ENCODE results near the gene DBET. TPM values are rescaled to one million over a fixed set of nuclear protein-coding genes. Genes with fewer than 3 reads are reported as not detected.
"Not testable (repeated sequence)": the region's sequence is repeated elsewhere in the genome, so short reads cannot be mapped to it uniquely, and the experiment has no call there.

Gene DBET
- total RNA-seq, 1 donor from 2014 or later, result not detected

- H3K27me3 ChIP-seq (ENCODE audit: control insufficient read depth, insufficient read depth, low read length); DNase-seq (ENCODE audit: low read depth); H3K36me3 ChIP-seq (ENCODE audit: control insufficient read depth, insufficient read depth, low read length); H3K4me3 ChIP-seq (ENCODE audit: low read depth, low read length): not testable (repeated sequence)
Measured at GRCh38 chr4:190040873-190041272, 23.4 kb upstream of the DBET start.

- DNase-seq (ENCODE audit: low read depth); H3K36me3 ChIP-seq (ENCODE audit: control insufficient read depth, insufficient read depth, low read length); H3K4me3 ChIP-seq (ENCODE audit: low read depth, low read length); H3K27me3 ChIP-seq (ENCODE audit: control insufficient read depth, insufficient read depth, low read length): not testable (repeated sequence)
Measured at GRCh38 chr4:190047627-190048026, 16.7 kb upstream of the DBET start.

GRCh38 chr4:190049378-190050239, 14.7 kb upstream of the DBET start:
- not testable (repeated sequence) for DNase-seq (ENCODE audit: low read depth); H3K4me3 ChIP-seq (ENCODE audit: low read depth, low read length); H3K36me3 ChIP-seq (ENCODE audit: control insufficient read depth, insufficient read depth, low read length); H3K27me3 ChIP-seq (ENCODE audit: control insufficient read depth, insufficient read depth, low read length)

- not testable (repeated sequence) for H3K4me3 ChIP-seq (ENCODE audit: low read depth, low read length); DNase-seq (ENCODE audit: low read depth); H3K36me3 ChIP-seq (ENCODE audit: control insufficient read depth, insufficient read depth, low read length); H3K27me3 ChIP-seq (ENCODE audit: control insufficient read depth, insufficient read depth, low read length)
Measured at GRCh38 chr4:190058997-190059396, 5.3 kb upstream of the DBET start.

- H3K27me3 ChIP-seq (ENCODE audit: control insufficient read depth, insufficient read depth, low read length); DNase-seq (ENCODE audit: low read depth); H3K36me3 ChIP-seq (ENCODE audit: control insufficient read depth, insufficient read depth, low read length); H3K4me3 ChIP-seq (ENCODE audit: low read depth, low read length): not testable (repeated sequence)
Measured at GRCh38 chr4:190064805-190065204, 503 bp downstream of the DBET start.

GRCh38 chr4:190068351-190068750, 4.0 kb downstream of the DBET start:
- H3K36me3 ChIP-seq (ENCODE audit: control insufficient read depth, insufficient read depth, low read length); H3K27me3 ChIP-seq (ENCODE audit: control insufficient read depth, insufficient read depth, low read length); DNase-seq (ENCODE audit: low read depth); H3K4me3 ChIP-seq (ENCODE audit: low read depth, low read length): not testable (repeated sequence)

- not testable (repeated sequence) for H3K4me3 ChIP-seq (ENCODE audit: low read depth, low read length); H3K27me3 ChIP-seq (ENCODE audit: control insufficient read depth, insufficient read depth, low read length); H3K36me3 ChIP-seq (ENCODE audit: control insufficient read depth, insufficient read depth, low read length); DNase-seq (ENCODE audit: low read depth)
Measured at GRCh38 chr4:190093052-190093451, 28.8 kb downstream of the DBET start.

- not testable (repeated sequence) for DNase-seq (ENCODE audit: low read depth); H3K36me3 ChIP-seq (ENCODE audit: control insufficient read depth, insufficient read depth, low read length); H3K27me3 ChIP-seq (ENCODE audit: control insufficient read depth, insufficient read depth, low read length); H3K4me3 ChIP-seq (ENCODE audit: low read depth, low read length)
Measured at GRCh38 chr4:190094031-190094430, 29.7 kb downstream of the DBET start.

GRCh38 chr4:190095335-190095734, 31.0 kb downstream of the DBET start:
- H3K27me3 ChIP-seq (ENCODE audit: control insufficient read depth, insufficient read depth, low read length); H3K36me3 ChIP-seq (ENCODE audit: control insufficient read depth, insufficient read depth, low read length); H3K4me3 ChIP-seq (ENCODE audit: low read depth, low read length); DNase-seq (ENCODE audit: low read depth): not testable (repeated sequence)

GRCh38 chr4:190099605-190100004, 35.3 kb downstream of the DBET start:
- not testable (repeated sequence) for H3K27me3 ChIP-seq (ENCODE audit: control insufficient read depth, insufficient read depth, low read length); H3K36me3 ChIP-seq (ENCODE audit: control insufficient read depth, insufficient read depth, low read length); H3K4me3 ChIP-seq (ENCODE audit: low read depth, low read length); DNase-seq (ENCODE audit: low read depth)

- DNase-seq (ENCODE audit: low read depth); H3K36me3 ChIP-seq (ENCODE audit: control insufficient read depth, insufficient read depth, low read length); H3K27me3 ChIP-seq (ENCODE audit: control insufficient read depth, insufficient read depth, low read length); H3K4me3 ChIP-seq (ENCODE audit: low read depth, low read length): not testable (repeated sequence)
Measured at GRCh38 chr4:190101525-190101924, 37.2 kb downstream of the DBET start.

- not testable (repeated sequence) for DNase-seq (ENCODE audit: low read depth); H3K36me3 ChIP-seq (ENCODE audit: control insufficient read depth, insufficient read depth, low read length); H3K27me3 ChIP-seq (ENCODE audit: control insufficient read depth, insufficient read depth, low read length); H3K4me3 ChIP-seq (ENCODE audit: low read depth, low read length)
Measured at GRCh38 chr4:190106191-190106590, 41.9 kb downstream of the DBET start.

- not testable (repeated sequence) for H3K27me3 ChIP-seq (ENCODE audit: control insufficient read depth, insufficient read depth, low read length); H3K4me3 ChIP-seq (ENCODE audit: low read depth, low read length); H3K36me3 ChIP-seq (ENCODE audit: control insufficient read depth, insufficient read depth, low read length); DNase-seq (ENCODE audit: low read depth)
Measured at GRCh38 chr4:190106611-190107480, 42.5 kb downstream of the DBET start.

GRCh38 chr4:190107766-190108485, 43.6 kb downstream of the DBET start:
- H3K4me3 ChIP-seq (ENCODE audit: low read depth, low read length); DNase-seq (ENCODE audit: low read depth); H3K27me3 ChIP-seq (ENCODE audit: control insufficient read depth, insufficient read depth, low read length); H3K36me3 ChIP-seq (ENCODE audit: control insufficient read depth, insufficient read depth, low read length): not testable (repeated sequence)
